ENCODE results near the gene ABCC11.

DNA sequence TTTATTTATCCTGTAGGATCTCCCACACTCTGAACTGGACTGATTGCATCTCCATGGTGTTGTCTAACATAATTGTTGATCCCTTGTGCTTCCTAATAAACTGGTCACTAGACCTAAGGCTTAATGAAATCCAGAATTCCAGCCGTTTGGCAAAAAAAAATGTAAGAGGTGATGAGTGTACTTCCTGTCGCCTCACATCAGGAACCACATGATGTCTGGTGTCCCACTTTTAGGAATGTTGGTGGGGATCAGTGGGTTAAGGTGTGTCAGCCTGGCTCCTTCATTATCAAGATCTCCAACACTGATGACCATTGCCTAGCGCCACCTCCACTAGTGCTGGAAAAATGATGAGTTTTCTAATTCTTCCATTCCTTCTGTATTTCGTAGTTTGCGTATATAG, 21.9 kb downstream of the ABCC11 start:
- no peak for TF ChIP-seq ZNF274 (IDR thresholded peaks at IDR 0.05; ENCODE audit: low read depth, low read length)
- no peak for TF ChIP-seq YY1 (IDR thresholded peaks at IDR 0.05; ENCODE audit: insufficient read depth, insufficient read length)
- no peak for TF ChIP-seq SUZ12 (IDR thresholded peaks at IDR 0.05; ENCODE audit: extremely low read depth, insufficient read depth, insufficient read length)

Data from NT2/D1 (cell line).